H1 (cell line): ENCODE results near the gene TTLL5. TPM values are rescaled to one million over a fixed set of nuclear protein-coding genes. Genes with fewer than 3 reads are reported as not detected.

Experiments used
- CTCF ChIA-PET: fragments of 300-600 bp; sonication (Branson Sonifier 250); formaldehyde crosslinking; loops from one replicate; lab custom pipeline; 2021; ENCODE audit not compliant: partially characterized antibody; lab: Charles Lee
- POLR2A ChIA-PET: fragments of 300-600 bp; sonication (Branson Sonifier 250); formaldehyde crosslinking; loops from one replicate; lab custom pipeline; 2021; ENCODE audit warnings: inconsistent platforms; ENCODE audit not compliant: partially characterized antibody; lab: Charles Lee
- DNase-seq, 2 experiments: peaks; one replicate each; pipeline versions ENCODE4 v3.0.0 to v3.0.0-alpha.2; 2010 to 2022; ENCODE audit warnings: low spot score in 2 of 2, low read depth in 1 of 2, mixed read lengths in 1 of 2
- FAIRE-seq: peaks from 2 replicates; lab custom pipeline; 2011; peaks lifted over from hg19 to GRCh38; lab: Jason Lieb, UNC
- H2AFZ ChIP-seq: 2 replicates; pipeline ENCODE4 v1.8.1; 2012; ENCODE audit warnings: low read length, inconsistent platforms
- H2AK5ac ChIP-seq: 2 replicates; pipeline ENCODE4 v1.6.1; 2013; ENCODE audit warnings: low read depth, low read length
- H2BK120ac ChIP-seq: replicated peaks from 2 replicates; pipeline ENCODE3; 2013; ENCODE audit warnings: low read depth, low read length, inconsistent platforms
- H2BK12ac ChIP-seq: 2 replicates; pipeline ENCODE4 v1.6.1; 2013; ENCODE audit warnings: low read depth, low read length
- H2BK15ac ChIP-seq: 2 replicates; pipeline ENCODE4 v1.6.1; 2013; ENCODE audit warnings: low read length
- H2BK20ac ChIP-seq: 2 replicates; pipeline ENCODE4 v1.6.1; 2013; ENCODE audit warnings: low read length
- H2BK5ac ChIP-seq: 2 replicates; pipeline ENCODE4 v1.6.1; 2013; ENCODE audit warnings: low read depth, low read length
- H3K14ac ChIP-seq: 2 replicates; pipeline ENCODE4 v1.6.1; 2013; ENCODE audit warnings: inconsistent platforms; ENCODE audit not compliant: insufficient read length
- H3K18ac ChIP-seq: 2 replicates; pipeline ENCODE4 v1.6.1; 2013; ENCODE audit warnings: low read length; ENCODE audit errors: extremely low read depth
- H3K23ac ChIP-seq: 2 replicates; pipeline ENCODE4 v1.6.1; 2013; ENCODE audit warnings: inconsistent platforms; ENCODE audit not compliant: insufficient read length
- H3K23me2 ChIP-seq: 2 replicates; pipeline ENCODE4 v1.6.1; 2013; ENCODE audit warnings: low read depth, low read length
- H3K27ac ChIP-seq: 2 replicates; pipeline ENCODE4 v1.6.1; 2011; ENCODE audit warnings: low read depth, low read length, inconsistent platforms
- H3K27me3 ChIP-seq, 4 experiments: replicated peaks in 1 of 4; 1 replicate in 1 of 4; 2 replicates in 3 of 4; pipeline versions ENCODE4 v1.6.1 to v1.8.1; 2011 to 2013; ENCODE audit warnings: low read length in 3 of 4, mild to moderate bottlenecking in 3 of 4, inconsistent platforms in 2 of 4, mixed read lengths in 2 of 4, moderate library complexity in 1 of 4; ENCODE audit not compliant: control insufficient read depth in 3 of 4, insufficient read depth in 3 of 4; ENCODE audit errors: extremely low read depth in 1 of 4
- H3K36me3 ChIP-seq, 4 experiments: 2 replicates each; pipeline versions ENCODE4 v1.6.1 to v1.8.1; 2011 to 2013; ENCODE audit warnings: mild to moderate bottlenecking in 4 of 4, low read length in 3 of 4, moderate library complexity in 2 of 4, control low read depth in 1 of 4, inconsistent platforms in 1 of 4; ENCODE audit not compliant: insufficient read depth in 4 of 4, control insufficient read depth in 2 of 4
- H3K4ac ChIP-seq: replicated peaks from 2 replicates; pipeline ENCODE3; 2013; ENCODE audit warnings: low read length, low read depth, mixed read lengths, inconsistent platforms; ENCODE audit not compliant: insufficient read length
- H3K4me1 ChIP-seq, 4 experiments: replicated peaks in 1 of 4; 1 replicate in 1 of 4; 2 replicates in 3 of 4; pipeline versions ENCODE4 v1.6.1 to v1.8.1; 2011 to 2013; ENCODE audit warnings: low read length in 3 of 4, inconsistent platforms in 2 of 4, mixed read lengths in 1 of 4; ENCODE audit not compliant: insufficient read depth in 4 of 4, control insufficient read depth in 3 of 4
- H3K4me2 ChIP-seq, 2 experiments: 2 replicates each; pipeline versions ENCODE4 v1.6.1 to v1.8.1; 2011 to 2013; ENCODE audit warnings: low read depth in 2 of 2, low read length in 2 of 2, control low read depth in 1 of 2, inconsistent platforms in 1 of 2, mild to moderate bottlenecking in 1 of 2; ENCODE audit not compliant: insufficient read depth in 1 of 2
- H3K4me3 ChIP-seq, 4 experiments: fragments of 200-600, 300-600 bp in 1 of 4; sonication (generic), shearing (Covaris generic), sonication (Bioruptor Twin) in 1 of 4; 2 replicates each; pipeline versions ENCODE4 v1.5.1 to v1.8.1; 2011 to 2016; ENCODE audit warnings: low read length in 4 of 4, low read depth in 3 of 4, control low read depth in 2 of 4, inconsistent platforms in 2 of 4, mild to moderate bottlenecking in 2 of 4, mixed read lengths in 1 of 4, moderate library complexity in 1 of 4; ENCODE audit not compliant: insufficient read depth in 2 of 4; ENCODE audit errors: extremely low read depth in 1 of 4
- H3K56ac ChIP-seq: replicated peaks from 2 replicates; pipeline ENCODE3; 2013; ENCODE audit warnings: low read depth, mild to moderate bottlenecking, mixed read lengths, low read length, inconsistent platforms; ENCODE audit not compliant: insufficient read length
- H3K79me1 ChIP-seq: 2 replicates; pipeline ENCODE4 v1.6.1; 2013; ENCODE audit warnings: low read depth, low read length, control low read depth
- H3K79me2 ChIP-seq, 2 experiments: 2 replicates each; pipeline versions ENCODE4 v1.6.1 to v1.8.1; 2012 to 2013; ENCODE audit warnings: low read length in 2 of 2, mild to moderate bottlenecking in 2 of 2, inconsistent platforms in 1 of 2; ENCODE audit not compliant: insufficient read depth in 2 of 2, control insufficient read depth in 1 of 2
- H3K9ac ChIP-seq, 4 experiments: replicated peaks in 1 of 4; 1 replicate in 1 of 4; 2 replicates in 3 of 4; pipeline versions ENCODE4 v1.6.1 to v1.8.1; 2011 to 2013; ENCODE audit warnings: low read depth in 3 of 4, low read length in 3 of 4, control low read depth in 2 of 4, mild to moderate bottlenecking in 2 of 4, moderate library complexity in 2 of 4, inconsistent platforms in 1 of 4; ENCODE audit errors: extremely low read depth in 1 of 4
- H3K9me3 ChIP-seq, 2 experiments: 2 replicates each; pipeline versions ENCODE4 v1.6.1 to v1.8.1; 2012 to 2013; ENCODE audit warnings: mild to moderate bottlenecking in 2 of 2, moderate library complexity in 2 of 2, control low read depth in 1 of 2, inconsistent platforms in 1 of 2, low read depth in 1 of 2, low read length in 1 of 2, mixed read lengths in 1 of 2; ENCODE audit not compliant: insufficient read depth in 2 of 2
- H4K20me1 ChIP-seq, 2 experiments: replicated peaks in 1 of 2; 2 replicates each; pipeline versions ENCODE3 to v1.8.1; 2011 to 2013; ENCODE audit warnings: inconsistent platforms in 2 of 2, low read length in 2 of 2, mild to moderate bottlenecking in 1 of 2; ENCODE audit not compliant: insufficient read depth in 2 of 2, control insufficient read depth in 1 of 2
- H4K5ac ChIP-seq: 2 replicates; pipeline ENCODE4 v1.6.1; 2013; ENCODE audit warnings: low read length, low read depth, mixed read lengths, inconsistent platforms; ENCODE audit not compliant: insufficient read length
- H4K8ac ChIP-seq: 2 replicates; pipeline ENCODE4 v1.8.0; 2013; ENCODE audit warnings: mild to moderate bottlenecking, moderate library complexity, low read length, inconsistent platforms; ENCODE audit not compliant: insufficient read depth; ENCODE audit errors: extremely low read depth
- H4K91ac ChIP-seq: replicated peaks from 2 replicates; pipeline ENCODE3; 2013; ENCODE audit warnings: low read length, mixed read lengths, inconsistent platforms; ENCODE audit not compliant: insufficient read length
- PHF8 ChIP-seq: fragments of 200-600 bp; sonication (generic); conservative IDR thresholded peaks from 2 replicates; pipeline ENCODE4 v1.7.1; 2012; ENCODE audit warnings: low read depth, mild to moderate bottlenecking, inconsistent platforms, low read length, moderate library complexity
- TAF7 ChIP-seq: optimal IDR thresholded peaks from 2 replicates; pipeline ENCODE3; 2011; ENCODE audit warnings: low read depth, mild to moderate bottlenecking, inconsistent platforms, low read length, moderate library complexity, borderline replicate concordance
- WGBS, 2 experiments: shearing (Covaris generic) in 1 of 2; methylation state at CpG; one replicate each; pipeline versions ENCODE4 v1.1.6 to v1.1.7; 2013 to 2015; ENCODE audit warnings: low lambda C conversion rate in 2 of 2, mixed read lengths in 2 of 2, inconsistent platforms in 1 of 2, low coverage in 1 of 2, missing lambda C conversion rate in 1 of 2; ENCODE audit not compliant: insufficient replicate concordance in 2 of 2, insufficient coverage in 1 of 2, insufficient read length in 1 of 2; ENCODE audit errors: extremely low coverage in 1 of 2, missing lambda C conversion rate in 1 of 2; 5-methylcytosine and 5-hydroxymethylcytosine counted together
- polyA plus RNA-seq, 7 experiments: library from polyadenylated mRNA; depleted of rRNA in 3 of 7; stranded (reverse) in 5 of 7; unstranded in 2 of 7; fragments of >200 nt in 5 of 7; fragments of 200-250 nt in 2 of 7; gene quantifications; 1 replicate in 5 of 7; 2 replicates in 1 of 7; 4 replicates in 1 of 7; pipeline versions ENCODE4 v1.2.1 to v1.2.3, GENCODE V29; 2011 to 2013; ENCODE audit warnings: missing spikeins in 2 of 7, mixed read lengths in 2 of 7
- total RNA-seq: library from RNA; stranded (reverse); fragmentation: NEBNext Ultra II Directional; extraction: Animal tissue kit (Norgen Biotek cat#: 25700); gene quantifications from 2 replicates; pipeline ENCODE4 v1.2.1, GENCODE V29; 2021

TTLL5 gene
- total and polyA plus RNA-seq, 2 of the 8 experiments (the other 6 are each of a cell fraction or from before 2014, with no cell fraction given) = 16.1 to 45.9 TPM

DNA sequence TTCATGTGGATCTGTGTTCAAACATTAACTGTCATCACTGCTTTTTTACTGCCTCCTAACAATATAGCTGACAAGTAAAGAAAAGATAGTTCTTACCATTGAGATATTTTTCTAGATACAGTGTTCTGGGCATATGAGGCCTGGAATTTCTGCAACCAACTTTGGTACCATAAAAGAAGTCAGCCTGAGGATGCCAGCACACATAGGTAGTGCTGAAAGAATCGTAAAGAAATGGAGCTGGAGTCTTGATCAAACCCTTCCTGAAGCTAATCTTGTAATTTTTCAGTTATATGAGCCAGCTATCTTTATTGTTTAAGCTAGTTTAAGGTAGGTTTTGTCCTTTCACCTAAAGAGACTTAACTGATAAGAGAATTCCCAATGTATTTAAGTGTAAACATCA is 11.7 kb upstream of the TTLL5 start:
- no peak overlapping the region for H4K5ac ChIP-seq
- H3K23ac ChIP-seq = no peak overlapping the region
- no peak overlapping the region for H4K8ac ChIP-seq
- no peak overlapping the region for H3K4me3 ChIP-seq
- H2AFZ ChIP-seq = no peak overlapping the region
- H3K4me2 ChIP-seq = no peak overlapping the region
- FAIRE-seq = no peak
- no peak overlapping the region for H3K14ac ChIP-seq
- H4K20me1 ChIP-seq = peaks cover 0 to 2% of the 10 kb centered on the region in 2 experiments
- TF ChIP-seq TAF7 = no peak
- TF ChIP-seq PHF8 = no peak
- TF ChIP-seq, all 59 proteins: peak for 0
- H2BK120ac ChIP-seq = no peak overlapping the region
- H3K79me2 ChIP-seq = no peaks in the 10 kb centered on the region
- no peak overlapping the region for H3K18ac ChIP-seq
- H3K9ac ChIP-seq = no peak overlapping the region
- no peak overlapping the region for H2BK20ac ChIP-seq
- no peaks in the 10 kb centered on the region for H3K79me1 ChIP-seq
- H3K4ac ChIP-seq = no peak overlapping the region
- POLR2A ChIA-PET = interaction anchor here (1.1 to 2.1 kb wide), 3 partner anchors 9 to 16 kb away, joined by 3 to 7 read pairs (median 3); no protein-coding TSS in a partner anchor
- H3K23me2 ChIP-seq = no peaks in the 10 kb centered on the region
- no peak overlapping the region for H2BK15ac ChIP-seq
- H3K36me3 ChIP-seq = peaks cover 16 to 55% (median 33%) of the 10 kb centered on the region in 4 experiments
- H4K91ac ChIP-seq = no peak overlapping the region
- H3K27me3 ChIP-seq = no peaks in the 10 kb centered on the region
- no peak overlapping the region for H3K56ac ChIP-seq
- no peaks in the 10 kb centered on the region for H3K9me3 ChIP-seq
- no peak overlapping the region for H2BK5ac ChIP-seq
- 95% methylated on average over 1 of the region's 1 CpG; no CpG with 5 or more reads in 1 of the 2 experiments for WGBS, 2 experiments
- H3K4me1 ChIP-seq = no peaks in the 10 kb centered on the region
- CTCF ChIA-PET = interaction anchor here (0.8 to 13.7 kb wide), 5 partner anchors 9 to 196 kb away, joined by 3 to 348 read pairs (median 3); partner anchors contain the start of genes ERG28, FLVCR2 and TTLL5
- H3K27ac ChIP-seq = no peak overlapping the region
- no peak overlapping the region for H2BK12ac ChIP-seq
- no peak overlapping the region for H2AK5ac ChIP-seq
- no peak for DNase-seq
